ENCODE results near the gene GCM1. TPM values are rescaled to one million over a fixed set of nuclear protein-coding genes. Genes with fewer than 3 reads are reported as not detected.

Gene GCM1
- total RNA-seq, 1 experiment from 2014 or later: not detected

DNA sequence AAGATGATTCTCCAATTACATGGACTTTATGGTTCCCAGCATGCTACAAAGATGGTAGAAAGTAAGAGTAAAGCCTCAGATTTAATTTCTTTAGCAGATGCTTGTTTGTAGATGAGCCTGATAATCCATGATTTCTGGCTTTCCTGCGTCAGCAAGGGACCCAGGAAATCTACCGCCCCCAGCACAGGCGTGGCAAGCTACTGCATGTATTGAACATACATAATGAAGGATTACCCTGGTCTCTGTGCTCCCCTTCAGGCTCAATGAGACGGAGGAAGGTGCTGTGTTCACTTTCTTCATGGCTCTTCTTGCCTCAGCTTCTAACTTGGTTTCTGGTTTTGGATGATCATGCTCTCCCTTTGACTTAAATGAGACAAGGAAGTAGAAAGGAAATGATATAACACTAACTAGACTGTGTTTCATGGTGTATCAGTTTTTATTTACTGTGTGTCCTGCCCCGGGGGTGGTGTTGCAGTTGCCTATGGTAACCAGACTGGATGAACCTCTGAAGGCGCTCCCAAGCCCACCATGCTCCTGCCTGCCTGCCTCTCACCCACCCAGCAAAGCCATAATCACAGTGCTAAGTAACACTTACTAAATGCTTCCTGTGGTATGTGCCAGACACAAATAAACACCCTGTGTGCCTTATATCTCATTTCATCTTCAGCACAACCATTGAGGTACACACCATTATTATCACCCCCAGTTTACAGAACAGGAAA is 17.9 kb downstream of the GCM1 start:
- Histone ChIP-seq H3K27me3 (ENCODE audit: control insufficient read depth, insufficient read depth, low read length) (peaks cover 17% of the 10 kb centered on the region), H3K4me1 (ENCODE audit: control insufficient read depth, insufficient read depth, low read length) (no peaks in the 10 kb centered on the region), H3K9me3 (ENCODE audit: control insufficient read depth, insufficient read depth, low read depth, low read length) (no peaks in the 10 kb centered on the region), H3K27ac (ENCODE audit: low read length) (no peak overlapping the region), H3K36me3 (ENCODE audit: control insufficient read depth, insufficient read depth, low read length) (no peaks in the 10 kb centered on the region), H3K4me3 (ENCODE audit: low read depth in 2 of 2, low read length in 2 of 2) (no peak overlapping the region)
- CTCF ChIA-PET: no interaction called here
- POLR2A ChIA-PET: no interaction called here
- in situ Hi-C loops (cut with HindIII; ENCODE audit: low pct_unique_long_range_greater_than_20kb, low sequenced_read_pairs): no loop called here
- TF ChIP-seq POLR2AphosphoS5 (IDR thresholded peaks at IDR 0.05; ENCODE audit: low read depth, low read length): no peak
- TF ChIP-seq TCF7L2 (IDR thresholded peaks at IDR 0.05; ENCODE audit: low read depth, low read length): no peak
- TF ChIP-seq, protein P1, sequence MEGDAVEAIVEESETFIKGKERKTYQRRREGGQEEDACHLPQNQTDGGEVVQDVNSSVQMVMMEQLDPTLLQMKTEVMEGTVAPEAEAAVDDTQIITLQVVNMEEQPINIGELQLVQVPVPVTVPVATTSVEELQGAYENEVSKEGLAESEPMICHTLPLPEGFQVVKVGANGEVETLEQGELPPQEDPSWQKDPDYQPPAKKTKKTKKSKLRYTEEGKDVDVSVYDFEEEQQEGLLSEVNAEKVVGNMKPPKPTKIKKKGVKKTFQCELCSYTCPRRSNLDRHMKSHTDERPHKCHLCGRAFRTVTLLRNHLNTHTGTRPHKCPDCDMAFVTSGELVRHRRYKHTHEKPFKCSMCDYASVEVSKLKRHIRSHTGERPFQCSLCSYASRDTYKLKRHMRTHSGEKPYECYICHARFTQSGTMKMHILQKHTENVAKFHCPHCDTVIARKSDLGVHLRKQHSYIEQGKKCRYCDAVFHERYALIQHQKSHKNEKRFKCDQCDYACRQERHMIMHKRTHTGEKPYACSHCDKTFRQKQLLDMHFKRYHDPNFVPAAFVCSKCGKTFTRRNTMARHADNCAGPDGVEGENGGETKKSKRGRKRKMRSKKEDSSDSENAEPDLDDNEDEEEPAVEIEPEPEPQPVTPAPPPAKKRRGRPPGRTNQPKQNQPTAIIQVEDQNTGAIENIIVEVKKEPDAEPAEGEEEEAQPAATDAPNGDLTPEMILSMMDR (IDR thresholded peaks at IDR 0.05): no peak
- TF ChIP-seq, protein P2, sequence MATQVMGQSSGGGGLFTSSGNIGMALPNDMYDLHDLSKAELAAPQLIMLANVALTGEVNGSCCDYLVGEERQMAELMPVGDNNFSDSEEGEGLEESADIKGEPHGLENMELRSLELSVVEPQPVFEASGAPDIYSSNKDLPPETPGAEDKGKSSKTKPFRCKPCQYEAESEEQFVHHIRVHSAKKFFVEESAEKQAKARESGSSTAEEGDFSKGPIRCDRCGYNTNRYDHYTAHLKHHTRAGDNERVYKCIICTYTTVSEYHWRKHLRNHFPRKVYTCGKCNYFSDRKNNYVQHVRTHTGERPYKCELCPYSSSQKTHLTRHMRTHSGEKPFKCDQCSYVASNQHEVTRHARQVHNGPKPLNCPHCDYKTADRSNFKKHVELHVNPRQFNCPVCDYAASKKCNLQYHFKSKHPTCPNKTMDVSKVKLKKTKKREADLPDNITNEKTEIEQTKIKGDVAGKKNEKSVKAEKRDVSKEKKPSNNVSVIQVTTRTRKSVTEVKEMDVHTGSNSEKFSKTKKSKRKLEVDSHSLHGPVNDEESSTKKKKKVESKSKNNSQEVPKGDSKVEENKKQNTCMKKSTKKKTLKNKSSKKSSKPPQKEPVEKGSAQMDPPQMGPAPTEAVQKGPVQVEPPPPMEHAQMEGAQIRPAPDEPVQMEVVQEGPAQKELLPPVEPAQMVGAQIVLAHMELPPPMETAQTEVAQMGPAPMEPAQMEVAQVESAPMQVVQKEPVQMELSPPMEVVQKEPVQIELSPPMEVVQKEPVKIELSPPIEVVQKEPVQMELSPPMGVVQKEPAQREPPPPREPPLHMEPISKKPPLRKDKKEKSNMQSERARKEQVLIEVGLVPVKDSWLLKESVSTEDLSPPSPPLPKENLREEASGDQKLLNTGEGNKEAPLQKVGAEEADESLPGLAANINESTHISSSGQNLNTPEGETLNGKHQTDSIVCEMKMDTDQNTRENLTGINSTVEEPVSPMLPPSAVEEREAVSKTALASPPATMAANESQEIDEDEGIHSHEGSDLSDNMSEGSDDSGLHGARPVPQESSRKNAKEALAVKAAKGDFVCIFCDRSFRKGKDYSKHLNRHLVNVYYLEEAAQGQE (IDR thresholded peaks at IDR 0.05; ENCODE audit: insufficient read depth in 1 of 2, low read depth in 2 of 2, low read length in 1 of 2): no peak
- no peak for TF ChIP-seq SIN3A (IDR thresholded peaks at IDR 0.05; ENCODE audit: borderline replicate concordance, insufficient read depth, low read depth, low read length)
- ATAC-seq (no peak), DNase-seq (ENCODE audit: low read depth, low spot score) (no peak)
- intact Hi-C loops (cut with micrococcal nuclease; ENCODE audit: unreplicated experiment): no loop called here
- BruUV-seq (replicated peaks): no TSS peak

DNA sequence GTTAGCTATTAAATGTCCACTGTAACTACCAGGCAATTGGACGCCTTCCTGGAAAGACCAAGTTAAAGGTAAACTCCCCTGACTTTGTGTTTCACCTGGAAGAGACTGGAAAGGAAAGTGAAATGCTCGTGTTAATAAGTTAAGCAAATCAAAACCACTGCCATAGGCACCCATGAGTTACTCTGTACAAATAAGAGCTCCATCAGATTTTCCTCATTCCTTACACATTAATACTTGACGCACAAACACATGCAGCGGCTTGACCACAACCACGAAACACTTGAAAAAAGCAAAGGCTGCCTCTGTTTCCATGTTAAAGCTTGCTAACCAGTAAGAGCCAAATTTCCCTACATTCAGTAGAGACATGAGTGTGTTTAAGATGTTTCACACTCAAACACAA is 19.8 kb downstream of the GCM1 start:
- Histone ChIP-seq H3K4me3 (ENCODE audit: low read depth in 2 of 2, low read length in 2 of 2) (no peak overlapping the region), H3K9me3 (ENCODE audit: control insufficient read depth, insufficient read depth, low read depth, low read length) (no peaks in the 10 kb centered on the region), H3K36me3 (ENCODE audit: control insufficient read depth, insufficient read depth, low read length) (no peaks in the 10 kb centered on the region), H3K27me3 (ENCODE audit: control insufficient read depth, insufficient read depth, low read length) (peaks cover 17% of the 10 kb centered on the region), H3K4me1 (ENCODE audit: control insufficient read depth, insufficient read depth, low read length) (no peaks in the 10 kb centered on the region), H3K27ac (ENCODE audit: low read length) (no peak overlapping the region)
- no TSS peak for BruUV-seq (replicated peaks)
- ChIA-PET POLR2A (no interaction called here), CTCF (no interaction called here)
- TF ChIP-seq TCF7L2 (IDR thresholded peaks at IDR 0.05; ENCODE audit: low read depth, low read length): no peak
- TF ChIP-seq, protein P1 (IDR thresholded peaks at IDR 0.05): no peak
- no peak for TF ChIP-seq SIN3A (IDR thresholded peaks at IDR 0.05; ENCODE audit: borderline replicate concordance, insufficient read depth, low read depth, low read length)
- TF ChIP-seq, protein P2 (IDR thresholded peaks at IDR 0.05; ENCODE audit: insufficient read depth in 1 of 2, low read depth in 2 of 2, low read length in 1 of 2): no peak
- no peak for TF ChIP-seq POLR2AphosphoS5 (IDR thresholded peaks at IDR 0.05; ENCODE audit: low read depth, low read length)
- DNase-seq (ENCODE audit: low read depth, low spot score) (no peak), ATAC-seq (no peak)
- in situ Hi-C loops (cut with HindIII; ENCODE audit: low pct_unique_long_range_greater_than_20kb, low sequenced_read_pairs) (no loop called here), intact Hi-C loops (cut with micrococcal nuclease; ENCODE audit: unreplicated experiment) (no loop called here)

Measured in Panc1 (cell line).